NCI-H748 (cell line): ENCODE data around the gene IGF1.

Experiments
- DNase-seq: peaks from one replicate; lab custom pipeline; 2025; ENCODE audit not compliant: unreplicated experiment; lab: John Stamatoyannopoulos, UW

The IGF1 gene

DNA sequence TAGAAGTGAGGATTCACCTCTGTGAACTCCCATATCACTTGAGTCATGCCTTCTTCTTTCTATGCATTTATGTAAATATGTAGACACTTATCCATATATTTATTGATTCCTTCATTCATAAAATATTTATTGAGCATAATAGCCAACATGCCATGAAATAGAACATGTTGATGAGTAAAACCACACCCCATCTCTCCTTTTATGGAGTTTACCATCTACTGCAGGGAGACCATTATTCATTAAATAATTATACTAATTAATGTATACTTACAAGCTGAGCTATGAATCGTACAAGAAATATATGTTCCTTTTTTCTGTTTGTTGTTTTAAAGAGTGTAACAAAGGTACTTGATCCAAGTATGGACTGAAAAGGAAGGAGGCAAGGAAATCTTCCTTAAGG lies 17.4 kb upstream of the IGF1 start:
- DNase-seq: no peak

- DNase-seq: no peak
Observed at GRCh38 chr12:102496591-102496990, 16.2 kb upstream of the IGF1 start.

DNA sequence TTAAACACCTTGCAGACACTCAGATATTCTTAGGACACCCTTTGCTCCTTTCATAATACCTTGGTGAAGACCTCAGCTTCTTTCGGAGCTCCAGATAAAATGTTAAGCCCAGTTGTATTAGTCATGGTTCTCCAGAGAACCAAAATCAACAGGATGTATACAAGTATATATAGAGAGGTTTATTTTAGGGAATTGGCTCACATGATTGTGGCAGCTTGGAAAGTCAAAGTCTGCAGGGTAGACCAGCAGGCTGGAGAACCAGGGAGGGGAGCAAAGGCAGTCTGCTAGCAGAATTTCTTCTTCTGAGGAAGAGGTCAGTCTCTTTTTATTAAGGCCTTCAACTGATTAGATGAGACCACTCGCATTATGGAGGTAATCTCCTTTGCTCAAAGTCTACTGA lies 6.9 kb upstream of the IGF1 start:
- DNase-seq: no peak

- no peak for DNase-seq
Observed at GRCh38 chr12:102486153-102486552, 5.8 kb upstream of the IGF1 start.

DNA sequence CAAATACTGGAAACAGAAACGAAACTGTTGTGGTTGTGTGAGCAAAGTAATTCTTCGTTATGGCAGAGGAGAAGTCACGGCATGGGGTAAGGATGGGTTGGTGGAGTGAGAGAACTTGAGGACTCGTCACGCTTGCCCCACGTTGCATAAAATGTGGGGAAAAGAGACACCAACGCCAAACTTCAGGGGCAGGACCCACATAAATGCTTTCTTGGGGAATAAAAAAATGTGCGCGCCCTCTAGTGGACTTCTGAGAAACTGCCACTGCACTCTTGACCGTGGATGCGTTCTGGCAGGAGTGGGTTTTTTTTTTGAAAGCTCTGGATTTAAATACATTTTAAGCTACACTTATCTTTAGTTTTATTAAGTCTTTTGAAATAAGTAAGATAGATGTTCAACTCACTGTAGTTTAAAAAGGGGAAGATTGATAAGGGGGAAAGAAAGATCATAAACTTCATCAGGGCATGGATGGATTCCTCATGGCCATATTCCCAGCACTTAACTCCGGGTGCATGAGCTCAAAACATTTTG lies 4.1 kb upstream of the IGF1 start:
- DNase-seq: peak; percentile 57

GRCh38 chr12:102484017-102484416 lies 3.7 kb upstream of the IGF1 start:
- no peak for DNase-seq

DNA sequence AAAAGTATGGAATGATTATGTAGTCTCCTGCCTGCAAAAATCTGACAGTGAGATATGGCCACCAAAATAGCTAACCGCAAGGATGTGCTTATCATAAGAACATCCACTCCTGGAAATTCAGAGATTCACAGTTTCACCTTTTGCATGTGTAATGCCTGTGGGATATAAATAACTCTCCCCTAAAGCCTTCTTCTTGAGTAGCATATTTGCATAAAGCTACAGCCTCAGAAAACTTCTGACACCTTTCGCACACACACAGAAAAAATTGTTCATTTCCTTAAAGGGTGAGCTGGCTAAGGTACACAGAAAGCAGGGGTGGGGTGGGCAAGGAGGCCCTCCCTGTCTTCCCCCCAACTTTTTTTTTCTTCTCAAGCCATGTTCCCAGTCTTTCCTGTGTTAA lies 3.1 kb upstream of the IGF1 start:
- no peak for DNase-seq

GRCh38 chr12:102481705-102482425 lies 1.5 kb upstream of the IGF1 start:
- DNase-seq: peak; percentile 26

DNA sequence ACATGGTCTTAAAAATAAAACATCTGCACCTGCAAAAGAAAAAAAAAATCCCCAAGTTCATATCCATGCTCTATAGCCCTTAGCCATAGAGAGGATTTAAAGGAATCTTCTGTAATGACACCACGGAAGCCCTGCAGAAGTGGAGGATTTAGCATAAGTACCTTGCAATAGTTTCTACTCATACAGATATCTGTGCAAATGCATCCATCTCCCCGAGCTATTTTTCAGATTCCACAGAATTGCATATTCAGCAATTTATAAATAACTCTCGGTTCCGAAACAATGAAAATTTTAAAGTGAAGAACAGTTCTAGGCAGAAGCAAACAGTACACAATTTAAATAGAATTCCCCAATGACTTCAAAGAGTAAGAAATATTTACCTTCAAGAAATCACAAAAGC lies 424 bp downstream of the IGF1 start:
- no peak for DNase-seq

DNA sequence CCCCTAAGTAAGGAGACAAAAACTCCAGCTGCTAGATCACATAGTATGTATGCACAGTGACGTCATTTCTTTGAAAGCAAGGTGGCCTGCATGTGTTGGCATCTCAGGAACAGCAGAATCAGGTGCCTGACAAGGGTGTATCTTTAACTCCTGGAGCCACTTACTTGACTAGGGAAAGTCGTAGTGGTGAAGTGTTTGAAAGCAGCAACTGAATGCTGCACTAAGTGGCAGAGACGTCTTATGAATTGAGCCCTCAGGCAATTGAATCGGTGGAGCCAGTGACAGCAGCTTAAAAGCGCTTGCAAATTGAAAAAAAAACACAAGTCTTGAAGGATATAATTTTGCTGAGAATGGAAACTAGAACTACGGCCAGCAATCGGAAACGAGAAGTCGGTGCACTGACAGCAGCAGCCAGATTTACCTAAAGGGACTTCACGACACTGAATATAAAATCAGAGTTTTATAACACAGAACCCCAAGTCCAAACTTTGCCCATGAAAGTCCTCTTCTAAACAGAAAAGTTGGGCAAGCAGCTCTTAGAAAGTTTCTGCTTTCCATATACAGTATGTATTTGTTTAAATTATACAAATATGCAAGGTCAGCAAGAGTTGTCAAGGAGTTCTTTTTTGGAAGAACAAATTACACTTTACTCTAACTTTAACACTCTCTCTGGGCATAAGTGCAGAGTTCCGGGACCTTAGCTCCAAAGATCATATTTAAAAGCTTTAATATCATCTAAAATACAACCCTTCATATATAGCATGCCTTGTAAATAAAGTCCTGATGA lies 1.1 kb downstream of the IGF1 start:
- peak; percentile 68 for DNase-seq

GRCh38 chr12:102478405-102479098 lies 1.8 kb downstream of the IGF1 start:
- DNase-seq: peak; percentile 95

GRCh38 chr12:102475355-102475754 lies 5.0 kb downstream of the IGF1 start:
- DNase-seq: no peak

GRCh38 chr12:102474438-102475064 lies 5.8 kb downstream of the IGF1 start:
- DNase-seq: peak; percentile 12

DNA sequence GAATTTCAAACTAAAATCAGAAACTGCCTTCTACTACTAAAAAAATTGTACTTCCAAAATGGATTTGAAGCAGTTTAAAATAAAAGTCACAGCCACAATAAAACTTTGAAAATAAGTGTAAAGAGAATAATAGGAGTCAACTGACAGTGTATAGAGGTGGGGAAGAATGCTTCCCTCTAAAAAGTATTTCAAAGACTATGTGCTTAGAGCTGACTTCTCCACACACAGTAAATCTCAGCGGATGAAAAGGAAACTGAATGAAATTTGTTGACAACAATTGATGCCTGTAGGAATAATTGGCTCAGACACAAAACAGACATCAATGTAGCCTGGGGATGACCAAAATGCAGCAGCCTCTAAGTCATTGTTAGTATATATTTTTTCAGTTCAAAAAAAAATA lies 7.9 kb downstream of the IGF1 start:
- no peak for DNase-seq

DNA sequence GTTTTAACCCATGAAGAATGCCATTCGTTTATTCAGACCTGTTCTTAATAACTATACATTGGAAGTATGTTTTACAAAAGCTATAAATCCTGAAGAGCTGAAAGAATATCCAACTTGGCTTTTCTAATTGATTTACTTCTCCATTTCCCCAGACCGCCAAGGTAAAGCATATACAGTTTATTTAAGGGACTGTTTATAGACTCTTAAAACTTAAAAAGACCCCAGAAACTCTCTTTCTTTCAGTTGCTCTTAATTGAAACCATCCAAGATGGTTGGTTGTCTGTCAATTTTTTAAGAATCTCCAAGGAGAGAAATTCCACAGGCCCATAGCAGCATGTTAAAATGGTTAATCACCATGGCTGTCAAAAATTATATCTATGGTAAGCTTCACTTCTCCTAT lies 8.8 kb downstream of the IGF1 start:
- no peak for DNase-seq

DNA sequence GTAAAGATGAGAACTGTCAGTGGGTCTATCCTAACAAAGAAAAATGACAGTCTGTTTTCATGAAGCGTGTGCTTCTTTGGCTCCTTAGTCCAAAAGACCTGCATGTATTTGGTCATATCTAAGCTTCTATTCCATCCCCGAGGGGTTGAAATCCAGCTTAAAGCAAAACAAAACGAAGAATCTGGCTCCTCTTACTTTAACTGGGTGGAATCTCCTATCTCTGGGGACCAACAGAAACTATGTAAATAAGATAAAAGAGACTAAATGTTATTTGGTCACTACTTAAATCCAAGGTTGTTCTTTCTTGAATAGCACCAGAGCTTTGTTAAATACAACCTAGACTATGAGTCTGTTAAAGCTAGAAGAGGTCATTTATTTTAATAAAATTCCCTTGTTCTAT lies 9.4 kb downstream of the IGF1 start:
- DNase-seq: no peak

DNA sequence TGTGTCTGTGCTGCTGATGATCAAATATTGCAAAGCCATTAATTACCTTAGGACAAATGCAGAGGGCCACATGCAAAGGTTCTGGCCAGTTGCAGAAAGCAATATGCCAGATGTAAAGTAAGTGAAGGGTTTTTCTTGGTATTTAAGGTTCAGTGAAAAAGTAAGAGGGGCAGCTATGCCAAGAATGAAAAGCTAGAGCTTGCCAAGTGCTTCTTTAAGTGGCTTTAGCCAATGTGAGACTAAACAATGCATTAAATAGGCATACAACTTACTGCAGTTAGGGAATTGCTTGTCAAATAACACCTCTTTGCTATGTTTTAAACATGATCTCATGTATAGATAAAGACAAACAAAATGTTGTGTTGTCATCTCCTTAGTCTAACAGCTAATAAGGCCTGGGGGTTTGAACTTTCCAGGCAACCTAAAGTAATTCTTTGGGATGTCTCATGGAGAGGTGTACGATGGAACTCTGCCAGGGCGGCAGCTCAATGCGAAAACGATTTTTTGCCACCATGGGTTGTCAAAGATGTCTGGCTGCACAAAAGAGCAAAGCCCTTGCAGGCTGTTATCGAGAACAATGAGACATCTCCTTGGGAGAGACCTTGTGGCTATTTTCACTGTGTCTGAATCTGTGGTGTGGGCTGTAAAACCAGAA lies 12.0 kb downstream of the IGF1 start:
- peak; percentile 22 for DNase-seq

DNA sequence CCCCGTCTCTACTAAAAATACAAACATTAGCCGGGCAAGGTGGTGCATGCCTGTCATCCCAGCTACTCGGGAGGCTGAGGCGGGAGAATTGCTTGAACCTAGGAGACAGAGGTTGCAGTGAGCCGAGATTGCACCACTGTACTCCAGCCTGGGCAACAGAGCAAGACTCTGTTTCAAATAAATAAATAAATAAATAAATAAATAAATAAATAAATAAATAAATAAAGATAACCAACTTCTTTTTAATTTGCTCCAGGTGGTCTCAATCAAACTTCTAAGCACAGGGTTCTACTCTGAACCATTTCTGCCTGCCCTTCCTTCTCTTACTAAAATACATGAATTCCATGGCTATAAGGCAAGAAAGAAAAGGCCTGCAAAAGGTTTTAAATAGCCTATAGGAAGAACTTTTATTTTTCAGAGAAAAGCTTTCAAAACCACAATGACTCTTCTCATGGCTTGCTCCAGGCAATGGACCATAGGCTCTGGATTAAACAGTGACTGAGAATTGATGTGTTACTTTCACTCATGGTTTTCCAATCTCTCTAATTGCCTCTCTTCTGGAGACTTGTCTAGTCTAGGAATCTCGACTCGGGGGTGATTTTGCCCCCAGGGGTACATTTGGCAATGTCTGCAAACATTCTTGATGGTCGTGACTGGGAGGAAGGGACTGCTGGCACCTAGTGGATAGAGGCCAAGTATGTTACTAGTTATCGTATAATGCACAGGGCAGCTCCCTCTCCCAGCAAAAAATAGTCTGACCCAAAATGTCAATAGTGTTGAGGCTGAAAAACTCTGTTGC lies 14.4 kb downstream of the IGF1 start:
- DNase-seq: no peak

GRCh38 chr12:102463659-102464249 lies 16.6 kb downstream of the IGF1 start:
- no peak for DNase-seq
